Fibroblast of skin of left biceps (primary cell): Measurements from ENCODE around the gene PELI1.

ENCODE experiments used
- DNase-seq, 2 experiments: peaks; one replicate each; pipeline ENCODE4 v3.0.0-alpha.2; 2013; ENCODE audit warnings: low read depth in 2 of 2

Gene PELI1

GRCh38 chr2:64153811-64154210 lies 9.6 kb upstream of the PELI1 start:
- no peak for DNase-seq

GRCh38 chr2:64151476-64151875 lies 7.3 kb upstream of the PELI1 start:
- no peak for DNase-seq

DNA sequence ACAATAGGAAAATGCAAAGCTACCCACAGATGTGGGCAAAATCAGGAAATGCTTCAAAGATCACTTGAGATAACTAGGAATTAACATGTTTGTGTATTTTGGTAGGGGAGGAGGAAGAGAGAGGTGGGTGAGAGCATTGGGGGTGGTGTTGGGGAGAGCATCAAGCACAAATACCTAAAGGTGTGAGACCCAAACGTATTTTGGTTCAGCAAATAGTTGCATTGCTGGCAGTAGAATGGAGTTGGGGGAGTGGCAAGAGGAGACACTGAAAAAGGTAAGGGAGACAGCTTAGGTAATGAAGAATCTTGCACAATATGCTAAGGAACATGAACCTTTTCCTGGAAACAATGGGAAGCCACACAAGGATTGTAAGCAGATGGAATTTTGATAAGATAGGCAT lies 1.5 kb upstream of the PELI1 start:
- DNase-seq, result no peak

GRCh38 chr2:64145119-64145518 lies 899 bp upstream of the PELI1 start:
- no peak for DNase-seq

DNA sequence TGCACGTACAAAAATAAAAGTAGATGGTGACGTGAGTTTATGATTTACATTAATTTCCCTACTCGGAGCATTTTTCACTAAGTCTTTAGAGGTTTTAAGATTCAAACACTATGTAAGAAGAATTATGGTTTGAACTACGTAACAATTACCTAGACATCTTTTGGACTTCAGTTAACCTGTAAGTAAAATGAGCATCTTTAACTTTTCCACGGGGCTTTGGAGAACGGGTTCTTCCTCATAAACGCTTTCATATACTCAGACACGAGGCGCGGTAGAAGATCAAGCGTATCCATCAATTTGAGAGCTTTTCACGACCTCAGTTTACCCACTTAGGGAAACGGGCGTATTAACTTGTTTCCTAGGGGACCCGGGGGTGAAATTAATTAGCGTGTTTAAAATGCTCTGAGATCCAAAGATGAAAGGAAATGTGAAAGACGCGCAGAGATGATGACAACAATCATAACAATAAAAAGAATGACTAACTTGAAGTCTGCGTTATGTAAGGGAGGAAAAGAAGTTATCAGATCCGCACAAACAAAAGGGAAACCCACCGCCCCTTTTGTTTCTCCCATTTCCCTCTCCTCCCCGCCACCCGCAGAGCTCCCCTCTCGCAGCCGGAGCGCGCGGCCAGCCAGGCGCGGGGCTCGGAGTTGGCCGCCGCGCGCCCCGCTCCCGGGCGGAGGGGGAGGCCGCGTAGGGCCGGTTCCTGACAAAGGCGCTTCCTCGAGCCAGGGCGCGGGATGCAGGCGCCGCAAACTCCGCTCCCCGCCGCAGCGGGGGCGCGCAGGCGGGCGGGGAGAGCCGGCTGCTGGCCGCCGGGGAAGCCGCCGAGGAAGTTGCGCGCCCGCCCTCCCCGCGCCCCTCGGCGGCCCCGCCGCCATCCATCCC lies 807 bp downstream of the PELI1 start:
- DNase-seq, result no peak

DNA sequence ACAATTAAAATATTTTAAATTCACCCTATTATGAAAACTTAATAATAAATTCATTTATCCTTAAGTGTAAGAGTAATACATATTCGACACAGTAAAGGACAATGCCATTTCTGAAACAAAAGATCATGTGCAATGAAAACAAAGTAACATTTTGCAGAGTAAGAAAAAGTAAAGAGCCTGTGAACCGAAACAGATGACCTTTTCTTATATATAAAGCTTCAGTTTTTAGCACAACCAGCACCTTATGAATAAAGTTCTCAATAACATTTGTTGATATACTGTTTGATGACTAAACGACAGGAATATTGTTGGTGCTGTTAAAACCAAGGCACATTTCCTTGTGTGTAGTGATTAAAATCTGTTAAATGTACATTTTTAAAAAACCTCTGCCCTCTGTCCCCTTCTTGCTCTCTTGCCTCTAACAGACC lies 1.5 kb downstream of the PELI1 start:
- DNase-seq, result no peak

GRCh38 chr2:64141674-64142405 lies 2.4 kb downstream of the PELI1 start:
- no peak for DNase-seq

DNA sequence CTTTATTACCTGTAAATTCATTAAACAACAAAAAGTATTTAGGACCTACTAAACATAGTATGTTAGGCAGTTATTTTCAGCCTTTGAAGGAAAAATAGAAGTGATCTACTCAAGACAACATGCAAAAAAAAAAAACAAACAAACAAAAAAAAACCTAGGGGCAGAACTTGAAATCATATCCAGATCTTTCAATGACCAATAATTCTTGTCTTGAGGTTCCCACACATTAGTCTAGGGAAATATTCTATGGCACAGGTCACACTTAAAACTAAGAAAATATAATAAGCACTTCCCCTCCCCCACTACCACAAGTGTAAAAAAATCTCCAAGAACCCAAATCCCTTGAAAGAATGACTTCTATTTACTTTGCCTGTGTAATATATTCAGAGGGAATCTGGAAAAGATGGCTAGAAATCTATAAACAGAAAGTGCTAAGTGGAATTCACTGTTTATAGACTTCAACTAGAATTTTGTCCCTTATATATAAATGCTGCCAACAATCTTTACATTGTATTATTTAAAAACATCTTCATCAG lies 3.5 kb downstream of the PELI1 start:
- no peak for DNase-seq

DNA sequence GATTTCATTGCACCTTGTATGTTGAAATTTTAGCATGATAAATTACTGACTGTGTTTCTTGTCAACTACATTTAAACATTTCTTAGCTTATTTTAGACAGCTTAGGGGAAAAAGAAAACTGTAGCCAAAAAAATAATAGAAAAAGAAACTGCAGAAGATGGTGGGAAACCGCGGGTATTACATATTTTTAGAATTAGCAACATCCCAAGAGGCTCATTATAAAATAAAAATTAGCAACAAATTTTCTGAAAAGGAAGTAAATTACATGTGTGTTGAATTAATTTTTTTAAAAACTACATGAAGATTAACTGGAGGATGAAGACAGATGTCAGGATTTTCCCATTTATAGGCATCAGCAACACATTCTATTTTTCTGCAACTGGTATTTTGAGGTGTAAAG lies 4.3 kb downstream of the PELI1 start:
- DNase-seq, result peak; percentile 36 to 44

GRCh38 chr2:64137996-64138395 lies 6.2 kb downstream of the PELI1 start:
- no peak for DNase-seq

GRCh38 chr2:64137567-64137966 lies 6.7 kb downstream of the PELI1 start:
- no peak for DNase-seq

- no peak for DNase-seq
Observed at GRCh38 chr2:64135421-64135820, 8.8 kb downstream of the PELI1 start.

- DNase-seq, result no peak
Observed at GRCh38 chr2:64134813-64135212, 9.4 kb downstream of the PELI1 start.

DNA sequence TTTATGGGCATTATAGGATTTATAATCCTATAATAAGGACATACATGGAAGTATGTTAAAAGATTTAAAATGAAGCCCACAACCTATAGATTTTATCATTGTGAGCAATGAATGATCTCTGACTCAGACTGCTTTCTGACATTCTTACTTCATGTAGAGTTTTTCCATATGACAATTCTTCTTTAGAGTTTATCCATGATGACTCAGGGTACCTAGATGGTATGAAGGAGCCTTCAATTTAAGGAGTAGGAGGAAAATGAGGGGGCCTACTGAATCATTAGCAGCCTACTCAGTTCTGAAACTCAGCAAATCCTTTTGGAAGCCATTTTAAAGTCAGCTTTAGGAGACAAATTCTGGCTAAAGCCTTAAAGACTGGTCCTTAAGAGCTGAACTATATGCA lies 10.4 kb downstream of the PELI1 start:
- DNase-seq, result peak; percentile 60 to 66

- no peak for DNase-seq
Observed at GRCh38 chr2:64133354-64133753, 10.9 kb downstream of the PELI1 start.

DNA sequence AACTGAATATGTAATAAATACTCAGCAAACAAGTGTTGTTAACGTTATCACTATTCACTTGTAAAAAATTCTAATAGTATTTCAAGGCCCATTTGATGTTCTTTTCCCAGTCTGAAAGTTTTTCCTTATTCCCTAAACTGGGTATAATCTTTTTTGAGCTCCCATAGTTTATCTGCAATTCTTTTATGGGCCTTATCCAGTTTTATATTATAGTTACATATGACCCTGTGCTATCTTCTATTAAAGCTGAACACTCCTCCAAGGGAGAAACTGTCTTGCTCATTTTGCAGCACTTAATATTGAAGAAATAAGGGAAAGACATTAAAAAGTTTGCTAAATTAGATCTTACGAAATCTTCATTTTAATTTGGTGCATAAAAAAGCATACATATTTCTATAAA lies 13.9 kb downstream of the PELI1 start:
- DNase-seq, result no peak

GRCh38 chr2:64128943-64129391 lies 15.3 kb downstream of the PELI1 start:
- no peak for DNase-seq

GRCh38 chr2:64128406-64128805 lies 15.8 kb downstream of the PELI1 start:
- DNase-seq, result no peak

DNA sequence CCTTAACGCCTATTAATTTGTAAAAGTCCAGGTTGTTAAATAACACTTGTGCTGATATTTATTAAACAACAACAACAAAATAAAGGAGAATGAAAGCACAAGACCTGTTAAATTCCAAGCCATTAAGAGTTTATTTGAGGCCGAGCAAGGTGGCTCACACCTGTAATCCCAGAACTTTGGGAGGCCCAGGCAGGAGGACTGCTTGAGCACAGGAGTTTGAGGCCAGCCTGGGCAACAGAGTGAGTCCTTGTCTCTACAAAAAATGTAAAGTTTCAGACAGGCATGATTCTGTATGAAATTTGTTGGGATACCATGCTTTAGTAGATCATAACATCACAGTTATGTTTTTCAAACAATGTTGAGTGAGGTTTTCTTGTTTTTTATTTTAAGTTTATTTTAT lies 17.1 kb downstream of the PELI1 start:
- DNase-seq, result no peak

GRCh38 chr2:64126601-64127000 lies 17.6 kb downstream of the PELI1 start:
- DNase-seq, result no peak

DNA sequence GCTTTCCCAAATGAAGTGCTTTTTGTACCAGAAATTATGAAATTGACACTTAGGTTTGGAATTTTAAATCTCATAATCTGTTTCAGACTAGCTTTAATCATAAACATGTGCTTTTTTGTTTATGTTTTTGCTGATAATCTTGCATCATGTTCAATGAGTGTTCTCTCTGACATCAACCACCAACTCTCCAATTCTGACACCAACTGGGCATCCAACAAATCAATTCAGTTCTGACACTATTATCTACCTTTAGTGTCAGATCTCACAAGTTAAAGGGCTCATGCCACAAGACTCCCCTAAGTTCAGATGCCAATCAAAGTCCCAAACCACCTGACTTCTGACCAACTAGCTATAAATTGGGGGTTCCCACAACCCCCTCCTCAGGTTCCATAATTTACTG lies 19.6 kb downstream of the PELI1 start:
- no peak for DNase-seq

- no peak for DNase-seq
Observed at GRCh38 chr2:64124168-64124567, 20.1 kb downstream of the PELI1 start.

- DNase-seq, result no peak
Observed at GRCh38 chr2:64123740-64124139, 20.5 kb downstream of the PELI1 start.
